HepG2 (cell line): Measurements from ENCODE around the gene ITGA7. TPM values are rescaled to one million over a fixed set of nuclear protein-coding genes. Genes with fewer than 3 reads are reported as not detected.

Source experiments
- ARNTL ChIP-seq: sonication (generic); formaldehyde crosslinking; IDR thresholded peaks from 2 replicates; pipeline ENCODE4 v1.4.0; 2020; ENCODE audit warnings: mild to moderate bottlenecking, missing genetic modification reagents
- FOXO4 ChIP-seq: sonication (generic); formaldehyde crosslinking; conservative IDR thresholded peaks from 2 replicates; pipeline ENCODE4 v1.8.1; 2023; ENCODE audit warnings: missing genetic modification reagents
- HDAC1 ChIP-seq: sonication (generic); formaldehyde crosslinking; IDR thresholded peaks from 2 replicates; pipeline ENCODE4 v1.5.1; 2020; ENCODE audit warnings: mild to moderate bottlenecking, missing genetic modification reagents
- KDM2A ChIP-seq: sonication (generic); formaldehyde crosslinking; IDR thresholded peaks from 2 replicates; pipeline ENCODE4 v1.4.0; 2020; ENCODE audit warnings: low read depth, missing genetic modification reagents, borderline replicate concordance
- KDM5B ChIP-seq: sonication (generic); formaldehyde crosslinking; IDR thresholded peaks from 2 replicates; pipeline ENCODE4 v1.4.0; 2020; ENCODE audit warnings: missing genetic modification reagents, mild to moderate bottlenecking, borderline replicate concordance
- MBD4 ChIP-seq: IDR thresholded peaks from 2 replicates; pipeline ENCODE4 v1.6.1; 2012; ENCODE audit warnings: low read length, inconsistent platforms, borderline replicate concordance
- RARA ChIP-seq: IDR thresholded peaks from 2 replicates; pipeline ENCODE4 v1.6.1; 2016; ENCODE audit warnings: missing genetic modification reagents, missing compliant biosample characterization
- REST ChIP-seq, 2 experiments: IDR thresholded peaks; 2 replicates each; pipeline ENCODE4 v1.6.1; 2011 to 2012; ENCODE audit warnings: low read length in 2 of 2, borderline replicate concordance in 1 of 2, low read depth in 1 of 2, mild to moderate bottlenecking in 1 of 2, moderate library complexity in 1 of 2
- RORA ChIP-seq: sonication (generic); formaldehyde crosslinking; IDR thresholded peaks from 2 replicates; pipeline ENCODE4 v1.5.0; 2020; ENCODE audit warnings: mild to moderate bottlenecking, missing genetic modification reagents, moderate library complexity
- SOX5 ChIP-seq: IDR thresholded peaks from 2 replicates; pipeline ENCODE4 v1.6.1; 2016; ENCODE audit warnings: borderline replicate concordance
- SRSF4 ChIP-seq: fragments of 200-400 bp; formaldehyde crosslinking; IDR thresholded peaks from one replicate; pipeline ENCODE4 v1.6.1; 2018; ENCODE audit warnings: mild to moderate bottlenecking, low read depth, low read length, moderate library complexity; ENCODE audit not compliant: poor library complexity, severe bottlenecking
- THRA ChIP-seq: sonication (generic); formaldehyde crosslinking; IDR thresholded peaks from 2 replicates; pipeline ENCODE4 v1.4.0; 2020; ENCODE audit warnings: missing genetic modification reagents, borderline replicate concordance
- U2AF2 ChIP-seq: fragments of 200-400 bp; formaldehyde crosslinking; IDR thresholded peaks from 2 replicates; pipeline ENCODE4 v1.6.1; 2017; ENCODE audit warnings: low read depth, mild to moderate bottlenecking, low read length
- WIZ ChIP-seq: sonication (generic); formaldehyde crosslinking; IDR thresholded peaks from 2 replicates; pipeline ENCODE4 v1.5.1; 2020; ENCODE audit warnings: mild to moderate bottlenecking, missing genetic modification reagents
- ZFP82 ChIP-seq: sonication (generic); formaldehyde crosslinking; IDR thresholded peaks from 2 replicates; pipeline ENCODE4 v1.5.1; 2020; ENCODE audit warnings: mild to moderate bottlenecking, missing genetic modification reagents, borderline replicate concordance
- ZNF362 ChIP-seq: sonication (generic); formaldehyde crosslinking; IDR thresholded peaks from 2 replicates; pipeline ENCODE4 v1.4.0; 2020; ENCODE audit warnings: missing genetic modification reagents, mild to moderate bottlenecking, borderline replicate concordance
- ZNF546 ChIP-seq: sonication (generic); formaldehyde crosslinking; conservative IDR thresholded peaks from 2 replicates; pipeline ENCODE4 v1.8.1; 2023; ENCODE audit warnings: mild to moderate bottlenecking, missing genetic modification reagents
- ZNF569 ChIP-seq: sonication (generic); formaldehyde crosslinking; IDR thresholded peaks from 2 replicates; pipeline ENCODE4 v1.5.0; 2020; ENCODE audit warnings: mild to moderate bottlenecking, missing genetic modification reagents, moderate library complexity, borderline replicate concordance
- ZNF674 ChIP-seq: sonication (generic); formaldehyde crosslinking; IDR thresholded peaks from 2 replicates; pipeline ENCODE4 v1.5.0; 2020; ENCODE audit warnings: low read depth, mild to moderate bottlenecking, missing genetic modification reagents
- ZNF7 ChIP-seq: IDR thresholded peaks from 2 replicates; pipeline ENCODE4 v1.6.1; 2016; ENCODE audit warnings: missing biosample characterization, missing genetic modification reagents
- ZNF780A ChIP-seq: sonication (generic); formaldehyde crosslinking; IDR thresholded peaks from 2 replicates; pipeline ENCODE4 v1.8.0; 2022; ENCODE audit warnings: mild to moderate bottlenecking, missing genetic modification reagents, moderate library complexity
- polyA plus RNA-seq, 8 experiments: library from polyadenylated mRNA; depleted of rRNA in 3 of 8; stranded (reverse) in 7 of 8; unstranded in 1 of 8; fragments of >200 nt; fragmentation: Illumina TruSeq in 4 of 8; extraction: Trizol in 4 of 8; gene quantifications; 2 replicates each; pipeline versions ENCODE4 v1.2.1 to v1.2.3, GENCODE V29; 2011 to 2016; ENCODE audit warnings: low read depth in 4 of 8, missing spikeins in 1 of 8, mixed read lengths in 1 of 8; ENCODE audit not compliant: insufficient read depth in 1 of 8
- total RNA-seq, 5 experiments: library from RNA; depleted of rRNA; stranded (reverse); fragments of >200 nt; fragmentation: Illumina TruSeq; extraction: Trizol; gene quantifications; 2 replicates each; pipeline ENCODE4 v1.2.3, GENCODE V29; 2016; ENCODE audit warnings: low read depth in 1 of 5

The ITGA7 gene
- total and polyA plus RNA-seq, 2 of the 13 experiments (the other 11 are each of a cell fraction or from before 2014, with no cell fraction given), result 0.65 to 0.75 TPM

- TF ChIP-seq REST (IDR thresholded peaks at IDR 0.05; ENCODE audit: borderline replicate concordance in 1 of 2, low read depth in 1 of 2, low read length in 2 of 2), result peak in 1 of 2 experiments; percentile 54; a peak in 2 of 4 replicates
- TF ChIP-seq ZNF780A (CRISPR knock-in tag), result no peak
- TF ChIP-seq ZNF362 (CRISPR knock-in tag), result no peak
- no peak for TF ChIP-seq ZFP82 (CRISPR knock-in tag)
- no peak for TF ChIP-seq SRSF4
- TF ChIP-seq ARNTL (CRISPR knock-in tag), result no peak
- no peak for TF ChIP-seq ZNF7 (CRISPR knock-in tag)
- TF ChIP-seq ZNF546 (CRISPR knock-in tag), result no peak
- no peak for TF ChIP-seq FOXO4
- no peak for TF ChIP-seq RARA (CRISPR knock-in tag)
- peak; percentile 81; the same call in 1 of the 2 replicates for TF ChIP-seq WIZ (CRISPR knock-in tag)
- no peak for TF ChIP-seq THRA (CRISPR knock-in tag)
- no peak for TF ChIP-seq MBD4
- no peak; the same call in 1 of the 2 replicates for TF ChIP-seq KDM5B (CRISPR knock-in tag)
- peak; percentile 68; the same call in 1 of the 2 replicates for TF ChIP-seq KDM2A (CRISPR knock-in tag)
- TF ChIP-seq RORA, result no peak
- TF ChIP-seq SOX5 (CRISPR knock-in tag), result peak; percentile 42; the same call in 1 of the 2 replicates
- TF ChIP-seq ZNF569 (CRISPR knock-in tag), result no peak
- peak; percentile 85 for TF ChIP-seq HDAC1 (CRISPR knock-in tag)
- TF ChIP-seq ZNF674 (CRISPR knock-in tag), result no peak
- no peak for TF ChIP-seq U2AF2
Measured at GRCh38 chr12:55681142-55682077, 26.3 kb downstream of the ITGA7 start (continued).
